LNCaP clone FGC (cell line): Measurements from ENCODE around the gene SLC38A3.
"Not testable (repeated sequence)": the region's sequence is repeated elsewhere in the genome, so short reads cannot be mapped to it uniquely, and the experiment has no call there.

Source experiments
- DNase-seq: peaks from one replicate; pipeline ENCODE4 v3.0.0-alpha.2; 2011; ENCODE audit warnings: low read depth
- H3K4me3 ChIP-seq: 2 replicates; pipeline ENCODE4 v1.5.1; 2011; ENCODE audit warnings: mild to moderate bottlenecking, low read depth, low read length, control low read depth
- CTCF ChIP-seq: IDR thresholded peaks from 2 replicates; pipeline ENCODE4 v1.5.1; 2012; ENCODE audit warnings: mild to moderate bottlenecking; ENCODE audit not compliant: control insufficient read depth, insufficient read depth; ENCODE audit errors: extremely low read depth

SLC38A3 gene

GRCh38 chr3:50222169-50222528 lies 17.1 kb downstream of the SLC38A3 start:
- no peak for TF ChIP-seq CTCF
- DNase-seq, result no peak
- no peak overlapping the region for H3K4me3 ChIP-seq

- TF ChIP-seq CTCF, result no peak
- DNase-seq, result no peak
- H3K4me3 ChIP-seq, result no peak overlapping the region
Measured at GRCh38 chr3:50224639-50225038, 19.6 kb downstream of the SLC38A3 start.

GRCh38 chr3:50226888-50227389 lies 21.9 kb downstream of the SLC38A3 start:
- DNase-seq, result no peak
- H3K4me3 ChIP-seq, result peak overlapping the region; percentile 59
- no peak for TF ChIP-seq CTCF

GRCh38 chr3:50227390-50228183 lies 22.5 kb downstream of the SLC38A3 start:
- H3K4me3 ChIP-seq, result peak overlapping the region; percentile 59
- TF ChIP-seq CTCF, result peak; percentile 85
- peak; percentile 82 for DNase-seq

GRCh38 chr3:50228184-50228763 lies 23.2 kb downstream of the SLC38A3 start:
- not testable (repeated sequence) for DNase-seq
- peak overlapping the region; percentile 59 for H3K4me3 ChIP-seq

GRCh38 chr3:50229490-50229889 lies 24.4 kb downstream of the SLC38A3 start:
- no peak overlapping the region for H3K4me3 ChIP-seq
- TF ChIP-seq CTCF, result no peak
- DNase-seq, result no peak

GRCh38 chr3:50230104-50230793 lies 25.2 kb downstream of the SLC38A3 start:
- no peak overlapping the region for H3K4me3 ChIP-seq
- TF ChIP-seq CTCF, result no peak
- DNase-seq, result no peak
